WTC11 (cell line): ENCODE data around the gene SPACA5B. TPM values are rescaled to one million over a fixed set of nuclear protein-coding genes. Genes with fewer than 3 reads are reported as not detected.

Experiments
- ATAC-seq: fragments of 200-7000 bp; cut with Tn5 transposase; 2 replicates; pipeline ENCODE4 v1.10.0; 2021; ENCODE audit warnings: mild to moderate bottlenecking, moderate library complexity
- CTCF ChIA-PET: fragments of 300-600 bp; sonication (Branson Sonifier 250); formaldehyde crosslinking; loops from one replicate; lab custom pipeline; 2021; ENCODE audit warnings: antibody characterized with exemption; lab: Charles Lee
- POLR2A ChIA-PET: fragments of 350-600 bp; sonication (Branson Sonifier 250); formaldehyde crosslinking; loops from one replicate; lab custom pipeline; 2021; ENCODE audit warnings: antibody characterized with exemption; lab: Charles Lee
- DNase-seq: peaks from one replicate; pipeline ENCODE4 v3.0.0; 2021; ENCODE audit warnings: low spot score
- H3K27ac Mint-ChIP-seq: 2 replicates; pipeline ENCODE4 v1.8.0; 2021; ENCODE audit warnings: mixed read lengths
- H3K27me3 Mint-ChIP-seq: 2 replicates; pipeline ENCODE4 v1.8.0; 2021; ENCODE audit warnings: low read depth, mild to moderate bottlenecking, moderate library complexity, mixed read lengths
- H3K36me3 Mint-ChIP-seq: 2 replicates; pipeline ENCODE4 v1.8.0; 2021; ENCODE audit warnings: mixed read lengths
- H3K4me1 Mint-ChIP-seq: 2 replicates; pipeline ENCODE4 v1.8.0; 2022; ENCODE audit warnings: mixed read lengths
- H3K4me3 Mint-ChIP-seq: 2 replicates; pipeline ENCODE4 v1.8.0; 2021; ENCODE audit warnings: mild to moderate bottlenecking, moderate library complexity, mixed read lengths
- H3K9me3 Mint-ChIP-seq: 2 replicates; pipeline ENCODE4 v1.8.0; 2021; ENCODE audit warnings: mixed read lengths
- ELF4 ChIP-seq: sonication (generic); formaldehyde crosslinking; IDR thresholded peaks from 2 replicates; pipeline ENCODE4 v1.8.1; 2022; ENCODE audit warnings: low read depth, mild to moderate bottlenecking, moderate library complexity, missing genetic modification reagents
- ESRRA ChIP-seq: sonication (generic); formaldehyde crosslinking; IDR thresholded peaks from 2 replicates; pipeline ENCODE4 v1.8.1; 2022; ENCODE audit warnings: mild to moderate bottlenecking, missing genetic modification reagents, borderline replicate concordance
- FOXK1 ChIP-seq: sonication (generic); formaldehyde crosslinking; IDR thresholded peaks from 2 replicates; pipeline ENCODE4 v1.8.0; 2022; ENCODE audit warnings: mild to moderate bottlenecking, moderate library complexity, missing genetic modification reagents
- IRF2 ChIP-seq: sonication (generic); formaldehyde crosslinking; IDR thresholded peaks from 2 replicates; pipeline ENCODE4 v1.8.0; 2022; ENCODE audit warnings: low read depth, missing genetic modification reagents, borderline replicate concordance
- NFATC4 ChIP-seq: fragments of 250-450 bp; sonication (Bioruptor Pico); IDR thresholded peaks from 2 replicates; pipeline ENCODE4 v1.9.0; 2021; ENCODE audit warnings: mild to moderate bottlenecking
- NFYB ChIP-seq: sonication (generic); formaldehyde crosslinking; conservative IDR thresholded peaks from 2 replicates; pipeline ENCODE4 v1.8.0; 2022; ENCODE audit warnings: low read depth, missing genetic modification reagents
- NR3C1 ChIP-seq: sonication (generic); formaldehyde crosslinking; conservative IDR thresholded peaks from 2 replicates; pipeline ENCODE4 v1.8.1; 2023; ENCODE audit warnings: low read depth, mild to moderate bottlenecking, missing genetic modification reagents
- SOX15 ChIP-seq: fragments of 250-450 bp; sonication (Bioruptor Pico); IDR thresholded peaks from 2 replicates; pipeline ENCODE4 v1.9.0; 2021; ENCODE audit warnings: mild to moderate bottlenecking
- SP1 ChIP-seq: sonication (generic); formaldehyde crosslinking; conservative IDR thresholded peaks from 2 replicates; pipeline ENCODE4 v1.8.1; 2022; ENCODE audit warnings: missing genetic modification reagents
- ZBTB21 ChIP-seq: sonication (generic); formaldehyde crosslinking; IDR thresholded peaks from 2 replicates; pipeline ENCODE4 v1.8.1; 2023; ENCODE audit warnings: mild to moderate bottlenecking, missing genetic modification reagents, borderline replicate concordance
- ZNF219 ChIP-seq: sonication (generic); formaldehyde crosslinking; IDR thresholded peaks from 2 replicates; pipeline ENCODE4 v1.8.0; 2023; ENCODE audit warnings: missing genetic modification reagents, mild to moderate bottlenecking, borderline replicate concordance
- ZNF317 ChIP-seq: sonication (generic); formaldehyde crosslinking; IDR thresholded peaks from 2 replicates; pipeline ENCODE4 v1.8.1; 2023; ENCODE audit warnings: low read depth, mild to moderate bottlenecking, moderate library complexity, missing genetic modification reagents, borderline replicate concordance
- total RNA-seq: library from RNA; stranded (reverse); gene quantifications from 3 replicates; pipeline ENCODE4 v1.2.3, GENCODE V29; 2021
- TF ChIP-seq, protein P1 (sequence below): sonication (generic); formaldehyde crosslinking; IDR thresholded peaks from 2 replicates; pipeline ENCODE4 v1.8.1; 2023; ENCODE audit warnings: mild to moderate bottlenecking, missing genetic modification reagents
- TF ChIP-seq, protein P2 (sequence below): sonication (generic); formaldehyde crosslinking; IDR thresholded peaks from 2 replicates; pipeline ENCODE4 v1.8.0; 2023; ENCODE audit warnings: missing genetic modification reagents, mild to moderate bottlenecking, borderline replicate concordance
- TF ChIP-seq, protein P3 (sequence below): sonication (generic); formaldehyde crosslinking; IDR thresholded peaks from 2 replicates; pipeline ENCODE4 v1.8.1; 2022; ENCODE audit warnings: low read depth, mild to moderate bottlenecking, moderate library complexity, missing genetic modification reagents, borderline replicate concordance
- TF ChIP-seq, protein P4 (sequence below): sonication (generic); formaldehyde crosslinking; conservative IDR thresholded peaks from 2 replicates; pipeline ENCODE4 v1.8.1; 2022; ENCODE audit warnings: mild to moderate bottlenecking, missing genetic modification reagents
- TF ChIP-seq, protein P5 (sequence below): fragments of 250-450 bp; sonication (Bioruptor Pico); IDR thresholded peaks from 2 replicates; pipeline ENCODE4 v1.9.0; 2021; ENCODE audit warnings: mild to moderate bottlenecking, borderline replicate concordance
- TF ChIP-seq, protein P6 (sequence below): sonication (generic); formaldehyde crosslinking; IDR thresholded peaks from 2 replicates; pipeline ENCODE4 v1.8.1; 2023; ENCODE audit warnings: mild to moderate bottlenecking, missing genetic modification reagents, borderline replicate concordance
- TF ChIP-seq, protein P7 (sequence below): sonication (generic); formaldehyde crosslinking; IDR thresholded peaks from 2 replicates; pipeline ENCODE4 v1.8.0; 2022; ENCODE audit warnings: mild to moderate bottlenecking, missing genetic modification reagents

Gene SPACA5B
- total RNA-seq, 1 experiment from 2014 or later: not detected

DNA sequence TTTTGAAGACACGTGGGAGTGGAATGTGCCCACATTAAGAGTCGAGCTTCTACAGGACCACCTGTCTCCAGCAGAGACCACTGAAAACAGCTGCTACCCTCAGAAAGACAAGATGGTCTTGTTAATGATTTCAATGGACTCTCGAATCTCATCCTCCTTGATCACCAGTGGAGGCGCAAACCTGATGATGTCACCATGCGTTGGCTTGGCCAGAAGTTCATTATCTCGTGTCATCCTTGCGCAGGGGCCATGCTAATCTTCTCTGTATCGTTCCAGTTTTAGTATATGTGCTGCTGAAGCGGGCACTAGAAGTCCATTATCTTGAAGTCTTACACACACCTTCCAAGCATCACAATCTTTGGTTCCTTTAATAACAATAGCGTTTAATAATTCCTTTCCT, 23.3 kb downstream of the SPACA5B start:
- TF ChIP-seq ESRRA (CRISPR knock-in tag): no peak
- TF ChIP-seq SOX15: no peak
- no peak for TF ChIP-seq NFYB
- TF ChIP-seq SP1 (CRISPR knock-in tag): no peak
- TF ChIP-seq FOXK1: no peak
- TF ChIP-seq, protein P1, sequence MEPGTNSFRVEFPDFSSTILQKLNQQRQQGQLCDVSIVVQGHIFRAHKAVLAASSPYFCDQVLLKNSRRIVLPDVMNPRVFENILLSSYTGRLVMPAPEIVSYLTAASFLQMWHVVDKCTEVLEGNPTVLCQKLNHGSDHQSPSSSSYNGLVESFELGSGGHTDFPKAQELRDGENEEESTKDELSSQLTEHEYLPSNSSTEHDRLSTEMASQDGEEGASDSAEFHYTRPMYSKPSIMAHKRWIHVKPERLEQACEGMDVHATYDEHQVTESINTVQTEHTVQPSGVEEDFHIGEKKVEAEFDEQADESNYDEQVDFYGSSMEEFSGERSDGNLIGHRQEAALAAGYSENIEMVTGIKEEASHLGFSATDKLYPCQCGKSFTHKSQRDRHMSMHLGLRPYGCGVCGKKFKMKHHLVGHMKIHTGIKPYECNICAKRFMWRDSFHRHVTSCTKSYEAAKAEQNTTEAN (CRISPR knock-in tag): no peak
- TF ChIP-seq, protein P2, sequence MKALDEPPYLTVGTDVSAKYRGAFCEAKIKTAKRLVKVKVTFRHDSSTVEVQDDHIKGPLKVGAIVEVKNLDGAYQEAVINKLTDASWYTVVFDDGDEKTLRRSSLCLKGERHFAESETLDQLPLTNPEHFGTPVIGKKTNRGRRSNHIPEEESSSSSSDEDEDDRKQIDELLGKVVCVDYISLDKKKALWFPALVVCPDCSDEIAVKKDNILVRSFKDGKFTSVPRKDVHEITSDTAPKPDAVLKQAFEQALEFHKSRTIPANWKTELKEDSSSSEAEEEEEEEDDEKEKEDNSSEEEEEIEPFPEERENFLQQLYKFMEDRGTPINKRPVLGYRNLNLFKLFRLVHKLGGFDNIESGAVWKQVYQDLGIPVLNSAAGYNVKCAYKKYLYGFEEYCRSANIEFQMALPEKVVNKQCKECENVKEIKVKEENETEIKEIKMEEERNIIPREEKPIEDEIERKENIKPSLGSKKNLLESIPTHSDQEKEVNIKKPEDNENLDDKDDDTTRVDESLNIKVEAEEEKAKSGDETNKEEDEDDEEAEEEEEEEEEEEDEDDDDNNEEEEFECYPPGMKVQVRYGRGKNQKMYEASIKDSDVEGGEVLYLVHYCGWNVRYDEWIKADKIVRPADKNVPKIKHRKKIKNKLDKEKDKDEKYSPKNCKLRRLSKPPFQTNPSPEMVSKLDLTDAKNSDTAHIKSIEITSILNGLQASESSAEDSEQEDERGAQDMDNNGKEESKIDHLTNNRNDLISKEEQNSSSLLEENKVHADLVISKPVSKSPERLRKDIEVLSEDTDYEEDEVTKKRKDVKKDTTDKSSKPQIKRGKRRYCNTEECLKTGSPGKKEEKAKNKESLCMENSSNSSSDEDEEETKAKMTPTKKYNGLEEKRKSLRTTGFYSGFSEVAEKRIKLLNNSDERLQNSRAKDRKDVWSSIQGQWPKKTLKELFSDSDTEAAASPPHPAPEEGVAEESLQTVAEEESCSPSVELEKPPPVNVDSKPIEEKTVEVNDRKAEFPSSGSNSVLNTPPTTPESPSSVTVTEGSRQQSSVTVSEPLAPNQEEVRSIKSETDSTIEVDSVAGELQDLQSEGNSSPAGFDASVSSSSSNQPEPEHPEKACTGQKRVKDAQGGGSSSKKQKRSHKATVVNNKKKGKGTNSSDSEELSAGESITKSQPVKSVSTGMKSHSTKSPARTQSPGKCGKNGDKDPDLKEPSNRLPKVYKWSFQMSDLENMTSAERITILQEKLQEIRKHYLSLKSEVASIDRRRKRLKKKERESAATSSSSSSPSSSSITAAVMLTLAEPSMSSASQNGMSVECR (CRISPR knock-in tag): no peak
- TF ChIP-seq NR3C1 (CRISPR knock-in tag): no peak
- TF ChIP-seq ZBTB21 (CRISPR knock-in tag): no peak
- TF ChIP-seq, protein P3, sequence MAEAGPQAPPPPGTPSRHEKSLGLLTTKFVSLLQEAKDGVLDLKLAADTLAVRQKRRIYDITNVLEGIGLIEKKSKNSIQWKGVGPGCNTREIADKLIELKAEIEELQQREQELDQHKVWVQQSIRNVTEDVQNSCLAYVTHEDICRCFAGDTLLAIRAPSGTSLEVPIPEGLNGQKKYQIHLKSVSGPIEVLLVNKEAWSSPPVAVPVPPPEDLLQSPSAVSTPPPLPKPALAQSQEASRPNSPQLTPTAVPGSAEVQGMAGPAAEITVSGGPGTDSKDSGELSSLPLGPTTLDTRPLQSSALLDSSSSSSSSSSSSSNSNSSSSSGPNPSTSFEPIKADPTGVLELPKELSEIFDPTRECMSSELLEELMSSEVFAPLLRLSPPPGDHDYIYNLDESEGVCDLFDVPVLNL (CRISPR knock-in tag): no peak
- TF ChIP-seq, protein P4, sequence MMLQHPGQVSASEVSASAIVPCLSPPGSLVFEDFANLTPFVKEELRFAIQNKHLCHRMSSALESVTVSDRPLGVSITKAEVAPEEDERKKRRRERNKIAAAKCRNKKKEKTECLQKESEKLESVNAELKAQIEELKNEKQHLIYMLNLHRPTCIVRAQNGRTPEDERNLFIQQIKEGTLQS (CRISPR knock-in tag): no peak
- no peak for TF ChIP-seq NFATC4
- TF ChIP-seq ZNF219 (CRISPR knock-in tag): no peak
- no peak for TF ChIP-seq IRF2
- TF ChIP-seq, protein P5, sequence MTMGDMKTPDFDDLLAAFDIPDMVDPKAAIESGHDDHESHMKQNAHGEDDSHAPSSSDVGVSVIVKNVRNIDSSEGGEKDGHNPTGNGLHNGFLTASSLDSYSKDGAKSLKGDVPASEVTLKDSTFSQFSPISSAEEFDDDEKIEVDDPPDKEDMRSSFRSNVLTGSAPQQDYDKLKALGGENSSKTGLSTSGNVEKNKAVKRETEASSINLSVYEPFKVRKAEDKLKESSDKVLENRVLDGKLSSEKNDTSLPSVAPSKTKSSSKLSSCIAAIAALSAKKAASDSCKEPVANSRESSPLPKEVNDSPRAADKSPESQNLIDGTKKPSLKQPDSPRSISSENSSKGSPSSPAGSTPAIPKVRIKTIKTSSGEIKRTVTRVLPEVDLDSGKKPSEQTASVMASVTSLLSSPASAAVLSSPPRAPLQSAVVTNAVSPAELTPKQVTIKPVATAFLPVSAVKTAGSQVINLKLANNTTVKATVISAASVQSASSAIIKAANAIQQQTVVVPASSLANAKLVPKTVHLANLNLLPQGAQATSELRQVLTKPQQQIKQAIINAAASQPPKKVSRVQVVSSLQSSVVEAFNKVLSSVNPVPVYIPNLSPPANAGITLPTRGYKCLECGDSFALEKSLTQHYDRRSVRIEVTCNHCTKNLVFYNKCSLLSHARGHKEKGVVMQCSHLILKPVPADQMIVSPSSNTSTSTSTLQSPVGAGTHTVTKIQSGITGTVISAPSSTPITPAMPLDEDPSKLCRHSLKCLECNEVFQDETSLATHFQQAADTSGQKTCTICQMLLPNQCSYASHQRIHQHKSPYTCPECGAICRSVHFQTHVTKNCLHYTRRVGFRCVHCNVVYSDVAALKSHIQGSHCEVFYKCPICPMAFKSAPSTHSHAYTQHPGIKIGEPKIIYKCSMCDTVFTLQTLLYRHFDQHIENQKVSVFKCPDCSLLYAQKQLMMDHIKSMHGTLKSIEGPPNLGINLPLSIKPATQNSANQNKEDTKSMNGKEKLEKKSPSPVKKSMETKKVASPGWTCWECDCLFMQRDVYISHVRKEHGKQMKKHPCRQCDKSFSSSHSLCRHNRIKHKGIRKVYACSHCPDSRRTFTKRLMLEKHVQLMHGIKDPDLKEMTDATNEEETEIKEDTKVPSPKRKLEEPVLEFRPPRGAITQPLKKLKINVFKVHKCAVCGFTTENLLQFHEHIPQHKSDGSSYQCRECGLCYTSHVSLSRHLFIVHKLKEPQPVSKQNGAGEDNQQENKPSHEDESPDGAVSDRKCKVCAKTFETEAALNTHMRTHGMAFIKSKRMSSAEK (CRISPR knock-in tag): no peak
- TF ChIP-seq, protein P6, sequence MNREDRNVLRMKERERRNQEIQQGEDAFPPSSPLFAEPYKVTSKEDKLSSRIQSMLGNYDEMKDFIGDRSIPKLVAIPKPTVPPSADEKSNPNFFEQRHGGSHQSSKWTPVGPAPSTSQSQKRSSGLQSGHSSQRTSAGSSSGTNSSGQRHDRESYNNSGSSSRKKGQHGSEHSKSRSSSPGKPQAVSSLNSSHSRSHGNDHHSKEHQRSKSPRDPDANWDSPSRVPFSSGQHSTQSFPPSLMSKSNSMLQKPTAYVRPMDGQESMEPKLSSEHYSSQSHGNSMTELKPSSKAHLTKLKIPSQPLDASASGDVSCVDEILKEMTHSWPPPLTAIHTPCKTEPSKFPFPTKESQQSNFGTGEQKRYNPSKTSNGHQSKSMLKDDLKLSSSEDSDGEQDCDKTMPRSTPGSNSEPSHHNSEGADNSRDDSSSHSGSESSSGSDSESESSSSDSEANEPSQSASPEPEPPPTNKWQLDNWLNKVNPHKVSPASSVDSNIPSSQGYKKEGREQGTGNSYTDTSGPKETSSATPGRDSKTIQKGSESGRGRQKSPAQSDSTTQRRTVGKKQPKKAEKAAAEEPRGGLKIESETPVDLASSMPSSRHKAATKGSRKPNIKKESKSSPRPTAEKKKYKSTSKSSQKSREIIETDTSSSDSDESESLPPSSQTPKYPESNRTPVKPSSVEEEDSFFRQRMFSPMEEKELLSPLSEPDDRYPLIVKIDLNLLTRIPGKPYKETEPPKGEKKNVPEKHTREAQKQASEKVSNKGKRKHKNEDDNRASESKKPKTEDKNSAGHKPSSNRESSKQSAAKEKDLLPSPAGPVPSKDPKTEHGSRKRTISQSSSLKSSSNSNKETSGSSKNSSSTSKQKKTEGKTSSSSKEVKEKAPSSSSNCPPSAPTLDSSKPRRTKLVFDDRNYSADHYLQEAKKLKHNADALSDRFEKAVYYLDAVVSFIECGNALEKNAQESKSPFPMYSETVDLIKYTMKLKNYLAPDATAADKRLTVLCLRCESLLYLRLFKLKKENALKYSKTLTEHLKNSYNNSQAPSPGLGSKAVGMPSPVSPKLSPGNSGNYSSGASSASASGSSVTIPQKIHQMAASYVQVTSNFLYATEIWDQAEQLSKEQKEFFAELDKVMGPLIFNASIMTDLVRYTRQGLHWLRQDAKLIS (CRISPR knock-in tag): no peak
- TF ChIP-seq ZNF317 (CRISPR knock-in tag): no peak
- TF ChIP-seq, protein P7, sequence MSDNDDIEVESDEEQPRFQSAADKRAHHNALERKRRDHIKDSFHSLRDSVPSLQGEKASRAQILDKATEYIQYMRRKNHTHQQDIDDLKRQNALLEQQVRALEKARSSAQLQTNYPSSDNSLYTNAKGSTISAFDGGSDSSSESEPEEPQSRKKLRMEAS: no peak
- no peak for TF ChIP-seq ELF4 (CRISPR knock-in tag)
- ChIA-PET CTCF (no interaction called here), POLR2A (no interaction called here)
- DNase-seq (no peak), ATAC-seq (no peak)
- H3K27me3 Mint-ChIP-seq: no peaks in the 10 kb centered on the region; the same call in 1 of the 2 replicates
- no peaks in the 10 kb centered on the region for H3K9me3 Mint-ChIP-seq
- no peak overlapping the region for H3K4me3 Mint-ChIP-seq
- H3K36me3 Mint-ChIP-seq: no peaks in the 10 kb centered on the region
- no peak overlapping the region for H3K27ac Mint-ChIP-seq
- H3K4me1 Mint-ChIP-seq: no peaks in the 10 kb centered on the region
